Activated T-cell treated with anti-CD3 and anti-CD28 coated beads, Interleukin-2, amount 50 U/mL, for 24 hours (primary cell): ENCODE results near the gene DENND1A.

ENCODE experiments used
- DNase-seq: peaks from one replicate; pipeline ENCODE4 v3.0.0-alpha.2; 2020
- H3K27ac Mint-ChIP-seq: 2 replicates; pipeline ENCODE4 v1.8.0; 2020; ENCODE audit warnings: mild to moderate bottlenecking, mixed read lengths
- H3K27me3 Mint-ChIP-seq: 2 replicates; pipeline ENCODE4 v1.8.0; 2020; ENCODE audit warnings: mixed read lengths
- H3K36me3 Mint-ChIP-seq: 2 replicates; pipeline ENCODE4 v1.8.0; 2020; ENCODE audit warnings: low read depth, mixed read lengths
- H3K4me1 Mint-ChIP-seq: 2 replicates; pipeline ENCODE4 v1.8.0; 2020; ENCODE audit warnings: low read depth, mixed read lengths
- H3K4me3 Mint-ChIP-seq: 2 replicates; pipeline ENCODE4 v1.8.0; 2020; ENCODE audit warnings: mild to moderate bottlenecking, moderate library complexity, mixed read lengths
- H3K9me3 Mint-ChIP-seq: 2 replicates; pipeline ENCODE4 v1.8.0; 2020; ENCODE audit warnings: mixed read lengths

Gene DENND1A

DNA sequence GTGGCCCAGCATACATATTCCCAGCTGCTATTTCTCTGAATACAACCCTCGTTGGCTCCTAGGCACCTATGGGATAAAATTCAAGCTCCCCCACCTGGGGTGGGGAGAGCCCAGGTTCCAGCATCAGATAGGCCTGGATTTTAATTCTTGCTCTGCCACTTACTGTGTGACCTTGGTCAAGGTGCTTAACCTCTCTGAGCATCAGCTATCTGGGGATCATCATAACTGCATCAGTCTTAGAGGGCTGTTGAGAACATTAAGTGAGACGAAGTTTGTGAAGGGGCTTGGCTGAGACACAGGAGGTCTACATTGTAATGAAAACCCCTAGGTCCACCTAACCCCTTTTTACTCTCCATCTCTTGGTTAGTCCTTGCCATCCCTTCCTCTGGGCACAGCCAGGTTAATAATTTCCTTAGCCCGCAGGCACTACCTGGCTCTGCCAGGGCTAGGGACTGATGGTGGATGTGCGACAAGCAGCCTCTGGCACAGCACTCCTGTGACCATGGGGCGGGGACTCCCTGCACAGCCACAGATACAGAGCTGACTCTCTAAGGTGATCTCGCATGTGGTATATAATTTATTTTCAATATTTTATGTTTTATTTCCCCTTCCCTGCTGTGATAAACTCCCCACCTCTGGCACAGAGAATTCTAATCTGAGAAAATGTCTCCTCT, 505.2 kb downstream of the DENND1A start:
- H3K36me3 Mint-ChIP-seq: peaks cover 26% of the 10 kb centered on the region
- no peak for DNase-seq

GRCh38 chr9:123424131-123424530, 505.8 kb downstream of the DENND1A start:
- no peaks in the 10 kb centered on the region for H3K9me3 Mint-ChIP-seq
- no peak for DNase-seq
- peaks cover 26% of the 10 kb centered on the region for H3K36me3 Mint-ChIP-seq
- H3K27me3 Mint-ChIP-seq: no peaks in the 10 kb centered on the region
- no peaks in the 10 kb centered on the region for H3K4me1 Mint-ChIP-seq
- H3K4me3 Mint-ChIP-seq: no peak overlapping the region
- H3K27ac Mint-ChIP-seq: no peak overlapping the region

More for the DNA sequence above, 505.2 kb downstream of the DENND1A start:
- no peaks in the 10 kb centered on the region for H3K9me3 Mint-ChIP-seq
- H3K27ac Mint-ChIP-seq: no peak overlapping the region
- H3K4me3 Mint-ChIP-seq: no peak overlapping the region
- no peaks in the 10 kb centered on the region for H3K27me3 Mint-ChIP-seq
- H3K4me1 Mint-ChIP-seq: no peaks in the 10 kb centered on the region

GRCh38 chr9:123423311-123423640, 506.6 kb downstream of the DENND1A start:
- DNase-seq: peak; percentile 17
- no peaks in the 10 kb centered on the region for H3K4me1 Mint-ChIP-seq
- no peak overlapping the region for H3K4me3 Mint-ChIP-seq
- peaks cover 24% of the 10 kb centered on the region for H3K36me3 Mint-ChIP-seq
- H3K9me3 Mint-ChIP-seq: no peaks in the 10 kb centered on the region
- no peak overlapping the region for H3K27ac Mint-ChIP-seq
- H3K27me3 Mint-ChIP-seq: no peaks in the 10 kb centered on the region

- DNase-seq: no peak
- Mint-ChIP-seq H3K27me3 (no peaks in the 10 kb centered on the region), H3K9me3 (no peaks in the 10 kb centered on the region), H3K4me3 (no peak overlapping the region), H3K27ac (no peak overlapping the region), H3K4me1 (no peaks in the 10 kb centered on the region), H3K36me3 (peaks cover 26% of the 10 kb centered on the region)
Measured at GRCh38 chr9:123422635-123423310, 507.2 kb downstream of the DENND1A start.

GRCh38 chr9:123421801-123422455, 508.0 kb downstream of the DENND1A start:
- Mint-ChIP-seq H3K9me3 (no peaks in the 10 kb centered on the region), H3K27me3 (no peaks in the 10 kb centered on the region), H3K36me3 (peaks cover 21% of the 10 kb centered on the region), H3K27ac (no peak overlapping the region), H3K4me3 (no peak overlapping the region), H3K4me1 (no peaks in the 10 kb centered on the region)
- peak; percentile 15 for DNase-seq

GRCh38 chr9:123421186-123421585, 508.7 kb downstream of the DENND1A start:
- H3K36me3 Mint-ChIP-seq: peaks cover 23% of the 10 kb centered on the region
- H3K4me1 Mint-ChIP-seq: no peaks in the 10 kb centered on the region
- H3K27me3 Mint-ChIP-seq: no peaks in the 10 kb centered on the region
- H3K27ac Mint-ChIP-seq: no peak overlapping the region
- DNase-seq: peak; percentile 5
- no peak overlapping the region for H3K4me3 Mint-ChIP-seq
- no peaks in the 10 kb centered on the region for H3K9me3 Mint-ChIP-seq

GRCh38 chr9:123420592-123421111, 509.3 kb downstream of the DENND1A start:
- Mint-ChIP-seq H3K27me3 (no peaks in the 10 kb centered on the region), H3K4me1 (no peaks in the 10 kb centered on the region), H3K27ac (no peak overlapping the region), H3K9me3 (no peaks in the 10 kb centered on the region), H3K4me3 (no peak overlapping the region), H3K36me3 (peaks cover 20% of the 10 kb centered on the region)
- DNase-seq: peak; percentile 12

DNA sequence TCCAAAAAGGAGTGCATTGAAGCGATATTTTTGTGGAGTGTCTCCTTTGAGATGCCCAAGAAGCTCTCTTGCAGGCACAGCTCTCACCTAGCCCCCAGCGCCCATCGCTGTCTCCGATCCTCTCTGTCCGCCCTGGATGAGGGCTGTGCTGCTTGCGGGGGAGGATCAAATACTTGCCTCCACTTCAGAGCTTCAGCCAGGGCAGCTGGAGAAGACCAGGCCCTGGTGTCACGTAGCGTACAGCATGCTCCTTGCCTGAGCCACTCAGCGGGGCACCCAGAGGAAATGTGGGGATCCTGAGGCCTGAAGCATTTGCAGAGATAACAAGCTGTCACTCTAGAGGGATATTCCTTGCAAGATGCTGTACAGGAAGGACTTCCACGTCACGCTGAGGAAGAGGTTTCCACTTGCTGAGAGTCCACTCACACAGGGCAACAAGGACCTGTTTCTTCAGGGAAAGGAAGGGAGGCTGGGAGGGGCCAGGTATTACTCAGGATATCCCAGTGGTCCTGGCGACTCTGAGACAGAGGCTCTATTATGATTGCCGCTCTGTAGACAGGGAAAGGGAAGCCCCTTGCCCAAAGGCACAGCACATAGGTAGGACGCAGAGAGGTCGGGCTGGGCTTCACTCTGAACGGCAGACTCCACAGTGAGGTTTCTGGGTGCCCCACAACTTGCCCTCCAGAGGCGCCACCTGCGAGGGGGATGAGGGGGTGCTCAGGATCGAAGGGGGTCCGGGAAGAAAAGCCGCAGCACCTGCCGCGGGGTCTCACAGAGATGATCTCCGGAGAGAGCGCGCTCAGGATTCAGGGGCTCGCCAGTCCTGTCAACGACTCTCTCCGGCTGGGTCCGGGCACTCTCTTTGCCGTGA, 510.0 kb downstream of the DENND1A start:
- Mint-ChIP-seq H3K27ac (no peak overlapping the region), H3K4me3 (no peak overlapping the region), H3K9me3 (no peaks in the 10 kb centered on the region), H3K27me3 (no peaks in the 10 kb centered on the region), H3K36me3 (peaks cover 20% of the 10 kb centered on the region), H3K4me1 (no peaks in the 10 kb centered on the region)
- DNase-seq: no peak

- Mint-ChIP-seq H3K9me3 (no peaks in the 10 kb centered on the region), H3K27ac (no peak overlapping the region), H3K36me3 (peaks cover 16% of the 10 kb centered on the region), H3K4me1 (no peaks in the 10 kb centered on the region), H3K4me3 (no peak overlapping the region), H3K27me3 (no peaks in the 10 kb centered on the region)
- no peak for DNase-seq
Measured at GRCh38 chr9:123419091-123419490, 510.8 kb downstream of the DENND1A start.

DNA sequence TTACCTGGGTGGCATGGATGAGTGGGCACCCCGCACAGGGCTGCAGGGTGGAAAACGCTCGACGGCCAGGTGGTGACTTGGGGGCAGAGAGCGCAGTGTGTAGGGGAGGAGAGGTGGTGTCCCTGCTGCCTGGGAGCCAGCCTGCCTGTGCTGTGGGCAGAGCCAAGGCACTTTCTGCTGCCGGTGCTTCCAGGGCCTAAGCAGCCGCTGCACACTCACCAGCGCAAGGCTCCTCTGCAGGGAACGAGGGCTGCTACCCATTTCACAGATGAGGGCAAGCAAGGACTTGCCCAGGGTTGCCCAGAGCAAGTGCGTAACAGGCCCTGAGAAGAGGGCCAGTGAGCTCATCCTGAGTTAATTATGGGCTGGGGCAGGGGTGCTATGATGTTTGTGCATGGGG, 511.4 kb downstream of the DENND1A start:
- Mint-ChIP-seq H3K36me3 (peaks cover 16% of the 10 kb centered on the region), H3K9me3 (no peaks in the 10 kb centered on the region), H3K4me3 (no peak overlapping the region), H3K27me3 (no peaks in the 10 kb centered on the region), H3K27ac (no peak overlapping the region), H3K4me1 (no peaks in the 10 kb centered on the region)
- no peak for DNase-seq

DNA sequence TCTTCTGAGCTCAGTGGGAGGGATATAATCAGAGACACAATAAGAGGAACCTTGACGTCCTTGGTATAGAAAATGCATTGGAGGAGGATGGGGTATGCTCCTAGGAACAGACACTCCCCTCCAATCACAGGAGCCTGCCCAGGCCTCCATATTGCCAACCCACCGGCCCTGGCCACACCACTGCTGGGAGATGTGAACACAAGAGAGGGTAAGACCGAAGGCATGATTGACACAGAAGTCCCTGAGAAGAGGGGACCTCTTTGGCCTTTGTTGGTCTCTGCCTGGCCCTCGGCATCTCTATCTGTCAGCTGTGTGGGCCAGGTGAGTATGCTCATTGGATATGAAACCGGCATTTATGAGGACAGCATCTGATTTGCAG, 511.9 kb downstream of the DENND1A start:
- H3K4me1 Mint-ChIP-seq: no peaks in the 10 kb centered on the region
- H3K27me3 Mint-ChIP-seq: no peaks in the 10 kb centered on the region
- H3K4me3 Mint-ChIP-seq: no peak overlapping the region
- no peak for DNase-seq
- H3K9me3 Mint-ChIP-seq: no peaks in the 10 kb centered on the region
- no peak overlapping the region for H3K27ac Mint-ChIP-seq
- H3K36me3 Mint-ChIP-seq: peaks cover 16% of the 10 kb centered on the region

GRCh38 chr9:123417289-123418051, 512.5 kb downstream of the DENND1A start:
- H3K27me3 Mint-ChIP-seq: no peaks in the 10 kb centered on the region
- H3K9me3 Mint-ChIP-seq: no peaks in the 10 kb centered on the region
- peaks cover 16% of the 10 kb centered on the region for H3K36me3 Mint-ChIP-seq
- no peaks in the 10 kb centered on the region for H3K4me1 Mint-ChIP-seq
- no peak for DNase-seq
- no peak overlapping the region for H3K4me3 Mint-ChIP-seq
- no peak overlapping the region for H3K27ac Mint-ChIP-seq

DNA sequence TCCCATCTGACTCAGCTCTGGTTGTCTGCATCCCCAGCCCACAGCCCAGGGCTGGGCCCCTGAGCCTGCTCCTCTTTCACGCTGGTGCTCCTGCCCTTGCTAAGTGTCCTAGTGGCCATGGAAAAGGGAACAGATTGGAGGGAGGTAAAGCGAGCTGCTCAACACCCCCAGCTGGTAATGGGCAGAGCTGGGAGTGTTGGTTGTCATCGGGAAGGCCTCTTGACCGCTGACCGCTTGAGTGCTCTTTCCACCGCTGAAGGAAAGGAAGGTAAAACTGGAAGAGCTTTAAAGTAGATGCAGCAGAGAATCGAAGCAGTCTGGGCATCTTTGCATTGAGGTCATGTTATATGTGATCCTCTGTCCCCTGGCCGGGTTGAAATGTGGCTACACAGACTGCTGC, 513.8 kb downstream of the DENND1A start:
- Mint-ChIP-seq H3K27ac (no peak overlapping the region), H3K4me1 (no peaks in the 10 kb centered on the region), H3K4me3 (no peak overlapping the region), H3K27me3 (no peaks in the 10 kb centered on the region), H3K9me3 (no peaks in the 10 kb centered on the region), H3K36me3 (peaks cover 16% of the 10 kb centered on the region)
- no peak for DNase-seq
